Right ventricle myocardium inferior (tissue), 1 donor: Measurements from ENCODE around the gene NDRG2. TPM values are rescaled to one million over a fixed set of nuclear protein-coding genes. Genes with fewer than 3 reads are reported as not detected.
A peak's percentile ranks its signal among the peaks of the same experiment; 100 is the strongest.

Experiments
- ATAC-seq: fragments of 200-7000 bp; cut with Tn5 transposase; one replicate; pipeline ENCODE4 v1.9.1; 2020; ENCODE audit warnings: mild to moderate bottlenecking, moderate library complexity
- DNase-seq: peaks from one replicate; pipeline ENCODE4 v3.0.0; 2021; ENCODE audit errors: missing footprints
- intact Hi-C: fragments of 100-400 bp; cut with DNase I; formaldehyde crosslinking; loops from one replicate; pipeline ENCODE4 v1.11.0; 2022
- total RNA-seq: library from RNA; stranded (reverse); fragmentation: NEBNext Ultra II Directional; extraction: Animal tissue kit (Norgen Biotek cat#: 25700); gene quantifications from one replicate; pipeline ENCODE4 v1.2.1, GENCODE V29; 2021
- donor health status: DM: no; HTN: yes; CAD: no; lungs with severe emphysema.

The NDRG2 gene
- total RNA-seq, 1 donor from 2014 or later: 321 TPM

DNA sequence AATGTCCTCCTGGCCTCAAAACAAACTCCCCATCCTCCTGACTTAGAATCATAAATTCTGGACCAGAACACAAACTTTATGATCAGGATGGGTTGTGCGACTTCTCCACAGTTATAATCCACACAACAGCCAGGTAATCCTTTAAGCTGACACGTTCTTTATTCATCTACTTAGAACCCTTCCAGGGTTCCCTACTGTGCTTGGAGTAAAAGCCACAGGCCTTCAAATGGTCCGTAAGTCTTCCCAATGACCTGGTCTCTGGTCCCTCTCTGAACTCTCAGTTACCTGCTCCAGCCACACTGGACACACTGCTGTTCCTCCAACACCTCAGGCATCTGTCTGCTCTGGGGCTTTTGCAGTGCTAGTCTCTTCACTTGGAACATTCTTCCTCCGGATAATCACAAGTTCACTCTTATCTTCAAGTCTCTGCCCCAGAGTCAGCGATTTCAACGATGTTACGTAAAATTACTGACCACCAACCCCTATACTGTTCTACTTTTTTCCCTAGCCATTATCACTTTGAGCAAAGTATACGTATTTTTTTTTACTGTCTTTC is 15.6 kb upstream of the NDRG2 start:
- DNase-seq (no peak), ATAC-seq (no peak)
- intact Hi-C loops: loop anchor here (1.0 to 5.0 kb wide), 4 partner anchors 26 to 358 kb away; partner anchors contain the start of gene RNASE4

DNA sequence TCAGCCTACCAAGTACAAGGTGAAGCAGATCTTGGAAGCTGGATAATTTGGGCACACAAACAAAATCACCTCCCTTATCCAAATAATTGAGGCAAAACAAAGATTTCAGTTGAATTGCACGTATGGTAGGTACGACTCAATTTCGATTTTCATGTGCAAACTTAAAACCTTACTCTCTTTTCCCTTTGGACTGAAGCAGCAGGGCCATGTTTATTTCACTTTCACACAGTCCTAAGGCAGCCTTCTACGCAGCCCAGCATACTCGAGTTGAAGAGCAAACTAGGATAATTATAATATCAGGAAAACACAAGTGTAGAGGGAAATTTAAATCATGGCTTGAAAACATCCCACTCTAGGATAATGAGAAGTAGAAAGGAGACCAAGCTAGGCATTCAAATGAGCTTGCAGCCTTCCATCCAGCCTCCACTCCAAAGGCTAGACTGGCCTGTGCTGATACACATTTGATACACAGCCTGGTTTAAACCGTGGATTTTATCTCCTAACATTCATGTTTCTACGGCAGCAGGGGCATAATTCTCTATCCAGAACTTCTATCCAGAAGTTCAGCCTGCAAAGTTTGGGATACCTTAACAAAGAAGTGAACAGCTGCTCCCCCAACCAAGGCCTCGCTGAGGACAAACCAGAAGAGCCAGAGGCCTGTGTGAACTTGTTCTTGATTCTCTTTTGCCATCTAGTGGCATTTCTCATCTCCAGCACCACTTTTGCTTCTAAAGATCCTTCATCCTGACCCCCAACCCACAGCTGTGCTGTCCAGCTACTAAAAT is 14.9 kb upstream of the NDRG2 start:
- DNase-seq (no peak), ATAC-seq (peak; percentile 73)
- intact Hi-C loops: loop anchor here (1.0 to 5.0 kb wide), 5 partner anchors 14 to 357 kb away; partner anchors contain the start of genes NDRG2 and RNASE4

- DNase-seq (peak; percentile 91), ATAC-seq (peak; percentile 97)
- intact Hi-C loops: loop anchor here (1.0 kb wide), 1 partner anchor 13 kb away; the partner anchor contains the start of gene NDRG2
Observed at GRCh38 chr14:21038441-21039422, 13.9 kb upstream of the NDRG2 start.

GRCh38 chr14:21037156-21037555 is 12.3 kb upstream of the NDRG2 start:
- ATAC-seq (no peak), DNase-seq (no peak)
- intact Hi-C loops: no loop called here

DNA sequence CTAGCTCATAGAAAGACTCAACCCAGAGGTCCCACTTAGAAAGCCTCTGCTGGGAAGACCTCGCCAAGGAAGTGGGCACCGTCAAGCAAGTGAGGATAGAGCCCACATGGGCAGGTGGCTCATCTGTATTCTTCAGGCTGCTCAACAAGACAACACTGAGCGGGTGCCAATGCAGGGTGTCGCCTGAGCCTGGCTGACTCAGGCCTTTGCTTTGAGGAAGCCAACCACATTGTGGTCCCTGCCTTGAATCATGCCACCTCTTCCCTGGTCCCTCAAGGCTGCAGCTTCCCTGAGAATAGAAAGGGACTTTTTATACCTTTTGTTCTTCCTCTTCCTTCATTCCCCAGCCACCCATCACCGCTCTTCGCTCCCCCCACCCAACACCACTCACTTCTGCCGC is 11.9 kb upstream of the NDRG2 start:
- intact Hi-C loops: no loop called here
- DNase-seq (no peak), ATAC-seq (no peak)

- intact Hi-C loops: no loop called here
- no peak for ATAC-seq
Observed at GRCh38 chr14:21034707-21035106, 9.8 kb upstream of the NDRG2 start, which contains the start of gene RNASE13. RNASE13 (minus strand) TSS chr14:21034807; CDS start chr14:21034288, 519 bp downstream.

DNA sequence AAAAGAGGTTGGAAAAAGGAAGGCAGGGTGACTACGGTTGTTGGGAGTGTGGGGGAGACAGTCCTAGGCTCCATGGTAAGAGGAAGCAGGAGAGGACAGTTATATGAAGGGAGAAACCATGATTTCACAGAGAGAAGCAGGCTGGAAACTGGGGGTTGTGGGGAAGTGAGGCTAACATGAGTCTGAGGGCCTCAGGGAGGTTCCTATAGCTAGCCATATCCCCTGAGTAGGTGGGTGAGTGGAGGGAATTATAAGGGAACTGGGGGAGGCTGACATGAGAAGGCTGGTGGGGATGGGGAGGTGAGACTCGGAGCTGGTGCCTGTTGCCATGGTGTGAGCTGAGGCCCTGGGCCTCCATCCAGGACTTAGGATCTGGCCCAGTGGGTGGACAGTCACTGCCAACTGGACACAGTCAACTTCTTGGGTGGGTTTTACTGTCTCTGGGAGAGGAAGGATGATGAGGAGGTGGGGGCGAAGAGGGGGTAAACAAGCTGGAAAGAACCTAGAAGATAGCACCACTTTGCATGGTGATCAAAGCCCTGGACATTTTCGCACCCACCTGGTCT is 8.4 kb upstream of the NDRG2 start:
- no peak for ATAC-seq
- intact Hi-C loops: no loop called here
- DNase-seq: no peak

More at GRCh38 chr14:21034707-21035106, 9.8 kb upstream of the NDRG2 start, which contains the start of gene RNASE13:
- DNase-seq: no peak

GRCh38 chr14:21032326-21033132 is 7.7 kb upstream of the NDRG2 start:
- intact Hi-C loops: no loop called here
- DNase-seq (no peak), ATAC-seq (no peak)

DNA sequence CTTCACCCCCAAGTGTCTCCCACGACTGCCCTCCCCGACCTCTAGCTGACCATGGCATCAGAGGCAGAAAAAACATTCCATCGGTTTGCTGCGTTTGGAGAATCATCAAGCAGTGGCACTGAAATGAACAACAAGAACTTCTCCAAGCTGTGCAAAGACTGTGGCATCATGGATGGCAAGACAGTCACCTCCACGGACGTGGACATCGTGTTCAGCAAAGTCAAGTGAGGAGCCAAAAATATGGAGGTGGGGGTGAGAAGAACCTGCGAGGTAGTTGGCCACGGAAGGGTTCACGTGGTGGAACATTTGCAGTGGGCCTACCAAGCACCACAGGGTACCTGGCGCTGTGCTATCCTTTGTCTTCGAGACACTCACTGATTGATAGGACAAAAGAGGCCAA is 5.7 kb upstream of the NDRG2 start:
- ATAC-seq: no peak
- intact Hi-C loops: no loop called here
- no peak for DNase-seq

DNA sequence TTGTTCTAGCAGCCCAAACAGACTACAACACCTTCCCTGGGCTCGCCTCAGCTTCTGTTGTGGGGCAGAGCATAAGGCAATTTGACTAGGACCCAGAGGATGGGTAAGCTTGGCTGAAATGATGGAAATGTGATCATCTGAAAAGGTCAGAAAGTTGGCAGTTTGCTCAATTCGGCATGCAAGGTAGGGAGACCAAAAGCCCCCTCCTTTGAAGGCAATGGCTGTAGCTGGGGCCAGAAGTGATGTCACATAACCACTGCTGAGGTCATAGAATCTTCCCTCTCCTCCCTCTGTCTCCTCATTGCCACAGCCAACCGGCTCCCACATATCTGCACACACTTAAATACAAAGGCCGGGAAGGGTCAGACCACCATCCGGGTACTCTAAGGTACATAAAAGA is 5.1 kb upstream of the NDRG2 start, which contains the start of gene TPPP2:
Gene TPPP2, plus strand, starts transcription at position 301 of the 400 bp plus-strand sequence. CDS start 365 bp downstream, outside the sequence.
- intact Hi-C loops: no loop called here
- DNase-seq (no peak), ATAC-seq (no peak)

GRCh38 chr14:21026988-21027315 is 2.1 kb upstream of the NDRG2 start:
- intact Hi-C loops: loop anchor here (2.0 kb wide), 1 partner anchor 44 kb away; the partner anchor contains the start of gene ARHGEF40
- no peak for DNase-seq
- no peak for ATAC-seq

GRCh38 chr14:21026274-21026987 is 1.6 kb upstream of the NDRG2 start:
- ATAC-seq: no peak
- no peak for DNase-seq

GRCh38 chr14:21025371-21026273 is 761 bp upstream of the NDRG2 start:
- peak; percentile 92 for DNase-seq
- intact Hi-C loops: loop anchor here (1.0 to 2.0 kb wide), 2 partner anchors 14 to 45 kb away; partner anchors contain the start of gene ARHGEF40

More at GRCh38 chr14:21026274-21026987, 1.6 kb upstream of the NDRG2 start:
- intact Hi-C loops: loop anchor here (2.0 kb wide), 1 partner anchor 44 kb away; the partner anchor contains the start of gene ARHGEF40

GRCh38 chr14:21023817-21024584 is 860 bp downstream of the NDRG2 start:
- intact Hi-C loops: no loop called here
- ATAC-seq: peak; percentile 6
- DNase-seq: no peak

More at GRCh38 chr14:21025371-21026273, 761 bp upstream of the NDRG2 start:
- peak; percentile 75 for ATAC-seq

GRCh38 chr14:21023174-21023573 is 1.7 kb downstream of the NDRG2 start:
- DNase-seq: no peak
- ATAC-seq: no peak
- intact Hi-C loops: no loop called here
